GM23338 (cell line): ENCODE results near the gene RGSL1. TPM values are rescaled to one million over a fixed set of nuclear protein-coding genes. Genes with fewer than 3 reads are reported as not detected.

Source experiments
- ATAC-seq: fragments of 200-7000 bp; cut with Tn5 transposase; 3 replicates; pipeline ENCODE4 v1.9.1; 2020
- DNase-seq: peaks from one replicate; pipeline ENCODE4 v3.0.0-alpha.2; 2015; ENCODE audit warnings: low spot score
- H2AFZ ChIP-seq: fragments of 200-600 bp; sonication (generic); 2 replicates; pipeline ENCODE4 v1.8.0; 2016; ENCODE audit warnings: antibody characterized with exemption, mild to moderate bottlenecking, moderate library complexity
- H3F3A ChIP-seq: fragments of 200-600 bp; sonication (generic); replicated peaks from 2 replicates; pipeline ENCODE4 v1.8.0; 2017; ENCODE audit warnings: antibody characterized with exemption, mixed run types, low read depth
- H3K27ac ChIP-seq: fragments of 200-600 bp; sonication (generic); 2 replicates; pipeline ENCODE4 v1.6.1; 2016; ENCODE audit warnings: low read depth
- H3K27me3 ChIP-seq: fragments of 200-600 bp; sonication (generic); 2 replicates; pipeline ENCODE4 v1.8.0; 2016; ENCODE audit warnings: mild to moderate bottlenecking, mixed run types, moderate library complexity; ENCODE audit not compliant: insufficient read depth
- H3K36me3 ChIP-seq: fragments of 200-600 bp; sonication (generic); 2 replicates; pipeline ENCODE4 v1.8.0; 2016; ENCODE audit warnings: mild to moderate bottlenecking; ENCODE audit not compliant: insufficient read depth
- H3K4me1 ChIP-seq: fragments of 200-600 bp; sonication (generic); 2 replicates; pipeline ENCODE4 v1.8.0; 2016; ENCODE audit warnings: mild to moderate bottlenecking, moderate library complexity; ENCODE audit not compliant: insufficient read depth
- H3K4me2 ChIP-seq: fragments of 200-600 bp; sonication (generic); 2 replicates; pipeline ENCODE4 v1.7.1; 2017; ENCODE audit warnings: mixed run types
- H3K4me3 ChIP-seq: fragments of 200-600 bp; sonication (generic); 2 replicates; pipeline ENCODE4 v1.6.1; 2016; ENCODE audit warnings: mixed run types
- H3K79me2 ChIP-seq: fragments of 200-600 bp; sonication (generic); replicated peaks from 2 replicates; pipeline ENCODE4 v1.8.0; 2017; ENCODE audit warnings: mild to moderate bottlenecking; ENCODE audit not compliant: insufficient read depth
- H3K9me2 ChIP-seq: fragments of 200-600 bp; sonication (generic); 2 replicates; pipeline ENCODE4 v1.8.0; 2017; ENCODE audit not compliant: insufficient read depth
- H4K20me1 ChIP-seq: fragments of 200-600 bp; sonication (generic); replicated peaks from 2 replicates; pipeline ENCODE4 v1.8.0; 2017; ENCODE audit warnings: mild to moderate bottlenecking; ENCODE audit not compliant: insufficient read depth
- H3K27ac Mint-ChIP-seq: 2 replicates; pipeline ENCODE4 v1.8.0; 2020; ENCODE audit warnings: inconsistent platforms, mild to moderate bottlenecking, moderate library complexity, mixed read lengths
- H3K27me3 Mint-ChIP-seq: 3 replicates; pipeline ENCODE4 v1.8.0; 2022; ENCODE audit warnings: low read depth, mild to moderate bottlenecking, moderate library complexity, mixed read lengths, inconsistent platforms; ENCODE audit not compliant: insufficient read depth, poor library complexity
- H3K36me3 Mint-ChIP-seq: 3 replicates; pipeline ENCODE4 v1.8.0; 2021; ENCODE audit warnings: low read depth, mild to moderate bottlenecking, inconsistent platforms, moderate library complexity, mixed read lengths
- H3K4me1 Mint-ChIP-seq: 3 replicates; pipeline ENCODE4 v1.8.0; 2020; ENCODE audit warnings: mild to moderate bottlenecking, inconsistent platforms, mixed read lengths
- H3K4me3 Mint-ChIP-seq: 3 replicates; pipeline ENCODE4 v1.8.0; 2021; ENCODE audit warnings: moderate library complexity, mild to moderate bottlenecking, inconsistent platforms, mixed read lengths
- H3K9me3 Mint-ChIP-seq: 3 replicates; pipeline ENCODE4 v1.8.0; 2020; ENCODE audit warnings: moderate library complexity, mild to moderate bottlenecking, inconsistent platforms, mixed read lengths
- CREB1 ChIP-seq: fragments of 250-450 bp; sonication (Bioruptor Pico); IDR thresholded peaks from 2 replicates; pipeline ENCODE4 v1.5.0; 2020; ENCODE audit warnings: low read depth, mild to moderate bottlenecking, moderate library complexity
- CTCF ChIP-seq, 2 experiments: fragments of 200-600 bp in 1 of 2; sonication (generic) in 1 of 2; conservative IDR thresholded peaks; 2 replicates each; pipeline versions ENCODE4 v1.5.1 to v1.6.1; 2016 to 2017; ENCODE audit warnings: antibody characterized with exemption in 2 of 2, low read depth in 2 of 2, mild to moderate bottlenecking in 2 of 2, moderate library complexity in 1 of 2
- ETS1 ChIP-seq: IDR thresholded peaks from 2 replicates; pipeline ENCODE4 v1.6.1; 2016; ENCODE audit warnings: antibody characterized with exemption
- JUNB ChIP-seq: IDR thresholded peaks from one replicate; pipeline ENCODE4 v1.6.1; 2016; ENCODE audit warnings: antibody characterized with exemption; ENCODE audit not compliant: unreplicated experiment
- REST ChIP-seq: IDR thresholded peaks from one replicate; pipeline ENCODE4 v1.6.1; 2018; ENCODE audit warnings: antibody characterized with exemption; ENCODE audit not compliant: unreplicated experiment
- ZNF114 ChIP-seq: fragments of 250-450 bp; sonication (Bioruptor Pico); IDR thresholded peaks from 2 replicates; pipeline ENCODE4 v1.5.0; 2020; ENCODE audit warnings: mild to moderate bottlenecking, moderate library complexity
- ZNF331 ChIP-seq: fragments of 250-450 bp; sonication (Bioruptor Pico); IDR thresholded peaks from 2 replicates; pipeline ENCODE4 v1.5.0; 2020; ENCODE audit warnings: low read depth, mild to moderate bottlenecking, moderate library complexity
- polyA plus RNA-seq: library from polyadenylated mRNA; unstranded; fragments of >200 nt; fragmentation: Nextera tagmentation; extraction: Ambion mirVana; gene quantifications from 2 replicates; pipeline ENCODE4 v1.2.1, GENCODE V29; 2016
- total RNA-seq: library from RNA; depleted of rRNA; stranded (reverse); fragments of >200 nt; shearing (Covaris generic); gene quantifications from 2 replicates; pipeline ENCODE4 v1.2.3, GENCODE V29; 2014
- TF ChIP-seq, protein P1 (sequence below): fragments of 250-450 bp; sonication (Bioruptor Pico); IDR thresholded peaks from 2 replicates; pipeline ENCODE4 v1.5.0; 2020; ENCODE audit warnings: mild to moderate bottlenecking, moderate library complexity

The RGSL1 gene
- total and polyA plus RNA-seq, 2 experiments from 2014 or later = not detected

GRCh38 chr1:182556279-182556678 lies 106.3 kb downstream of the RGSL1 start (continued):
- no peak for TF ChIP-seq ZNF331 (CRISPR knock-in tag)

DNA sequence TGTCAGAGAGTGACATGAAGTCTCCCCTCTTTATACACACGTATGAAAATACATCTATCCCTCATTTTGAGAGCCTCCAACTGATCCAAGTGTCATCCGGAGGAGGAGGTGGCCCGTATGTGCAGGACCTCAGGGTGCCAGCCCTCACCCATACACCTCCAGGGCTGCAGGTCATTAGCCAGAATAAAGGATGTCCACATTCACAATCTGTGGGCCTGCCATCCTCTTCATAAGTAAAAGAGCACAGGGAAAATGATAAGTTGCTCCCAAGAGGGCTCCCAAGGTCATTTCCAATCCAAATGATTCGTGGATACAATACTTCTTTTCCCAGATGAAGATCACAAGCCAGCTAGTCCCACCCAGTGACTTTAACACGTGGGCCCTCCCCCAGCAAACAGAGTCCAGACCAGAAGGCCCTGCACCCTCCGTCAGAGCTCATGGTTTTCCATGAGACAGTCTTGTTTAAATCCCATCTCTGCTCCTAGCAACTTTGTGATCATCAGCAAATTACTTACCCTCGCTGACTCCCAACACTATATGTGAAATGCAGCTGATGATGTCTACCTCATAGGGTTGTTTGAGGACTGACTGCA lies 110.5 kb downstream of the RGSL1 start:
- Histone ChIP-seq H3K79me2 (no peaks in the 10 kb centered on the region), H3K27me3 (no peaks in the 10 kb centered on the region), H4K20me1 (no peaks in the 10 kb centered on the region), H3K27ac (no peak overlapping the region), H3K4me2 (no peak overlapping the region), H3K4me3 (no peak overlapping the region), H3F3A (no peaks in the 10 kb centered on the region), H2AFZ (no peak overlapping the region), H3K9me2 (no peaks in the 10 kb centered on the region), H3K36me3 (no peaks in the 10 kb centered on the region), H3K4me1 (no peaks in the 10 kb centered on the region)
- TF ChIP-seq CTCF (conservative IDR thresholded peaks at IDR 0.05; ENCODE audit: low read depth in 2 of 2) (no peak), REST (no peak), JUNB (no peak), ZNF114 (CRISPR knock-in tag) (no peak), ETS1 (no peak), CREB1 (CRISPR knock-in tag) (no peak), ZNF331 (CRISPR knock-in tag) (no peak)
- TF ChIP-seq, protein P1, sequence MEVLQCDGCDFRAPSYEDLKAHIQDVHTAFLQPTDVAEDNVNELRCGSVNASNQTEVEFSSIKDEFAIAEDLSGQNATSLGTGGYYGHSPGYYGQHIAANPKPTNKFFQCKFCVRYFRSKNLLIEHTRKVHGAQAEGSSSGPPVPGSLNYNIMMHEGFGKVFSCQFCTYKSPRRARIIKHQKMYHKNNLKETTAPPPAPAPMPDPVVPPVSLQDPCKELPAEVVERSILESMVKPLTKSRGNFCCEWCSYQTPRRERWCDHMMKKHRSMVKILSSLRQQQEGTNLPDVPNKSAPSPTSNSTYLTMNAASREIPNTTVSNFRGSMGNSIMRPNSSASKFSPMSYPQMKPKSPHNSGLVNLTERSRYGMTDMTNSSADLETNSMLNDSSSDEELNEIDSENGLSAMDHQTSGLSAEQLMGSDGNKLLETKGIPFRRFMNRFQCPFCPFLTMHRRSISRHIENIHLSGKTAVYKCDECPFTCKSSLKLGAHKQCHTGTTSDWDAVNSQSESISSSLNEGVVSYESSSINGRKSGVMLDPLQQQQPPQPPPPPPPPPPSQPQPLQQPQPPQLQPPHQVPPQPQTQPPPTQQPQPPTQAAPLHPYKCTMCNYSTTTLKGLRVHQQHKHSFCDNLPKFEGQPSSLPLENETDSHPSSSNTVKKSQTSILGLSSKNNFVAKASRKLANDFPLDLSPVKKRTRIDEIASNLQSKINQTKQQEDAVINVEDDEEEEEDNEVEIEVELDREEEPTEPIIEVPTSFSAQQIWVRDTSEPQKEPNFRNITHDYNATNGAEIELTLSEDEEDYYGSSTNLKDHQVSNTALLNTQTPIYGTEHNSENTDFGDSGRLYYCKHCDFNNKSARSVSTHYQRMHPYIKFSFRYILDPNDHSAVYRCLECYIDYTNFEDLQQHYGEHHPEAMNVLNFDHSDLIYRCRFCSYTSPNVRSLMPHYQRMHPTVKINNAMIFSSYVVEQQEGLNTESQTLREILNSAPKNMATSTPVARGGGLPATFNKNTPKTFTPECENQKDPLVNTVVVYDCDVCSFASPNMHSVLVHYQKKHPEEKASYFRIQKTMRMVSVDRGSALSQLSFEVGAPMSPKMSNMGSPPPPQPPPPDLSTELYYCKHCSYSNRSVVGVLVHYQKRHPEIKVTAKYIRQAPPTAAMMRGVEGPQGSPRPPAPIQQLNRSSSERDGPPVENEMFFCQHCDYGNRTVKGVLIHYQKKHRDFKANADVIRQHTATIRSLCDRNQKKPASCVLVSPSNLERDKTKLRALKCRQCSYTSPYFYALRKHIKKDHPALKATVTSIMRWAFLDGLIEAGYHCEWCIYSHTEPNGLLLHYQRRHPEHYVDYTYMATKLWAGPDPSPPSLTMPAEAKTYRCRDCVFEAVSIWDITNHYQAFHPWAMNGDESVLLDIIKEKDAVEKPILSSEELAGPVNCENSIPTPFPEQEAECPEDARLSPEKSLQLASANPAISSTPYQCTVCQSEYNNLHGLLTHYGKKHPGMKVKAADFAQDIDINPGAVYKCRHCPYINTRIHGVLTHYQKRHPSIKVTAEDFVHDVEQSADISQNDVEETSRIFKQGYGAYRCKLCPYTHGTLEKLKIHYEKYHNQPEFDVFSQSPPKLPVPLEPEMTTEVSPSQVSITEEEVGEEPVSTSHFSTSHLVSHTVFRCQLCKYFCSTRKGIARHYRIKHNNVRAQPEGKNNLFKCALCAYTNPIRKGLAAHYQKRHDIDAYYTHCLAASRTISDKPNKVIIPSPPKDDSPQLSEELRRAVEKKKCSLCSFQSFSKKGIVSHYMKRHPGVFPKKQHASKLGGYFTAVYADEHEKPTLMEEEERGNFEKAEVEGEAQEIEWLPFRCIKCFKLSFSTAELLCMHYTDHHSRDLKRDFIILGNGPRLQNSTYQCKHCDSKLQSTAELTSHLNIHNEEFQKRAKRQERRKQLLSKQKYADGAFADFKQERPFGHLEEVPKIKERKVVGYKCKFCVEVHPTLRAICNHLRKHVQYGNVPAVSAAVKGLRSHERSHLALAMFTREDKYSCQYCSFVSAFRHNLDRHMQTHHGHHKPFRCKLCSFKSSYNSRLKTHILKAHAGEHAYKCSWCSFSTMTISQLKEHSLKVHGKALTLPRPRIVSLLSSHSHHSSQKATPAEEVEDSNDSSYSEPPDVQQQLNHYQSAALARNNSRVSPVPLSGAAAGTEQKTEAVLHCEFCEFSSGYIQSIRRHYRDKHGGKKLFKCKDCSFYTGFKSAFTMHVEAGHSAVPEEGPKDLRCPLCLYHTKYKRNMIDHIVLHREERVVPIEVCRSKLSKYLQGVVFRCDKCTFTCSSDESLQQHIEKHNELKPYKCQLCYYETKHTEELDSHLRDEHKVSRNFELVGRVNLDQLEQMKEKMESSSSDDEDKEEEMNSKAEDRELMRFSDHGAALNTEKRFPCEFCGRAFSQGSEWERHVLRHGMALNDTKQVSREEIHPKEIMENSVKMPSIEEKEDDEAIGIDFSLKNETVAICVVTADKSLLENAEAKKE = no peak
- Mint-ChIP-seq H3K4me1 (no peaks in the 10 kb centered on the region; the same call in 2 of the 3 replicates), H3K27ac (no peak overlapping the region), H3K9me3 (no peaks in the 10 kb centered on the region), H3K36me3 (no peaks in the 10 kb centered on the region), H3K27me3 (no peaks in the 10 kb centered on the region), H3K4me3 (no peak overlapping the region)
- ATAC-seq (no peak), DNase-seq (no peak)
